VCaP (cell line): ENCODE results near the gene KLHL40.

Source experiments
- H3K27ac ChIP-seq: fragments of 450-650 bp; 2 replicates; pipeline ENCODE4 v1.5.1; 2017
- TF ChIP-seq, protein P1 (sequence below): fragments of 450-650 bp; conservative IDR thresholded peaks from 2 replicates; pipeline ENCODE4 v1.5.1; 2017; ENCODE audit warnings: mild to moderate bottlenecking, moderate library complexity

Gene KLHL40

DNA sequence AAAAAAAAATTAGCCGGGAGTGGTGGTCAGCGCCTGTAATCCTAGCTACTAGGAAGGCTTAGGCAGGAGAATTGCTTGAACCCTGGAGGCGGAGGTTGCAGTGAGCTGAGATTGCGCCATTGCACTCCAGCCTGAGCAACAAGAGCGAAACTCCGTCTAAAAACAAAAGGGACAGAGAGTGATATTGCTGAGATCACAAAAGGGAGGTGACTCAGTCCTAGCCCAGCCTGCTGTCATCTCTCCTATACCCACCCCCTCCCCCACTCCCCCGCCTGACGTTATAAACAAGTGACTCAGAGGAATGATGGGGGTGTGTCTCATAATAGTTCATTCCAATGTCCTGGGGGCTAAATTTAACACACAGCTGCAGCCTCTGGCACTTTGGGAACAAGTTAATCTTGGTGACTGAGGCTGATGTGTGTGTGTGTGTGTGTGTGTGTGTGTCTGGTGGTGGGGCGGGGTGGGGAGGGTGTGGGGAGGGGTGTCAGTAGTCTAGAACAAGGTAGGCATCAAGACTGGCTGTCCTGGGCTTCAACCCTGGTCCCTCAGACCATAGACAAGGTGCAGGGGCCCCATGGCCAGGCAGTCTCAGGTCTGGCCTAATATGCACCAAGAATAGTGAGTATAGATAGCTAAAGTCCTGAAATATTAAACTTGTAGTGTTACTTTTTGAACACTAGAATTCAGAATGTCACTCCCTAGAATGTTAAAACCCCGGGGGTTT, 1.3 kb upstream of the KLHL40 start:
- no peak overlapping the region for H3K27ac ChIP-seq
- TF ChIP-seq, protein P1, sequence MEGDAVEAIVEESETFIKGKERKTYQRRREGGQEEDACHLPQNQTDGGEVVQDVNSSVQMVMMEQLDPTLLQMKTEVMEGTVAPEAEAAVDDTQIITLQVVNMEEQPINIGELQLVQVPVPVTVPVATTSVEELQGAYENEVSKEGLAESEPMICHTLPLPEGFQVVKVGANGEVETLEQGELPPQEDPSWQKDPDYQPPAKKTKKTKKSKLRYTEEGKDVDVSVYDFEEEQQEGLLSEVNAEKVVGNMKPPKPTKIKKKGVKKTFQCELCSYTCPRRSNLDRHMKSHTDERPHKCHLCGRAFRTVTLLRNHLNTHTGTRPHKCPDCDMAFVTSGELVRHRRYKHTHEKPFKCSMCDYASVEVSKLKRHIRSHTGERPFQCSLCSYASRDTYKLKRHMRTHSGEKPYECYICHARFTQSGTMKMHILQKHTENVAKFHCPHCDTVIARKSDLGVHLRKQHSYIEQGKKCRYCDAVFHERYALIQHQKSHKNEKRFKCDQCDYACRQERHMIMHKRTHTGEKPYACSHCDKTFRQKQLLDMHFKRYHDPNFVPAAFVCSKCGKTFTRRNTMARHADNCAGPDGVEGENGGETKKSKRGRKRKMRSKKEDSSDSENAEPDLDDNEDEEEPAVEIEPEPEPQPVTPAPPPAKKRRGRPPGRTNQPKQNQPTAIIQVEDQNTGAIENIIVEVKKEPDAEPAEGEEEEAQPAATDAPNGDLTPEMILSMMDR, result no peak

DNA sequence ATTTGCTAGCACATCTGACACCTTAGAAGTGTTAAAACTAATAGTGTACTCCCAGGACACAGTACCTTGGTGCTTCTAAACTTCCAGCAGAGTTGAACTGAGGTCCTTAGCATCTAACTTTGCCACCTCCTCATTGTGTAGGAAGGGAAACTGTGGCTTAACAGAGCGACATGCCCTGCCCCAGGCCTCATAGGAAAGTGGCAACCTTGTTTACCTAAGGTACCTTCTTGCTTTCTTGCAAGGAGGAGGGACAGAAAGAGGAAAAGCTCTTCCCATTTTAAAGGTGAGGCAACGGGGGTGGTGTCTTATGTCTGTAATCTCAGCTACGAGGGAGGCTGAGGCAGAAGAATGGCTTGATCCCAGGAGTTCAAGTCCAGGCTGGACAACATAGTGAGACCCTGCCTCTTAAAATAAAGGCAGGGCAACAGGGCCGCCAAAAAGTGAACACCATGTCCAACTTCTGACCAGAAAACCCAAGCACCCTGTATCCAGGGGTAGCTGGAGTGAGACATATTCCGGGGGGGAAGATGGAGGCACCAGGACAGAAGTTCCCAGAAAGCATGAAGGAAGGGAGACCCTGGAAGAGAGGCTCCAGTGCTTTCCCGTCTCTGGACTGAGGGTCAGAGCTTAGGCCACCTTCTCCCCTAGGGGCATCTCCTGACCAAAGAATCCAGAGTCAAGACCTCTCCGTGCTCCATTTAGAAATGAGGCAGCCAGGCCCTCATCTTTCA, 540 bp upstream of the KLHL40 start:
- TF ChIP-seq, protein P1, result no peak
- H3K27ac ChIP-seq, result no peak overlapping the region

DNA sequence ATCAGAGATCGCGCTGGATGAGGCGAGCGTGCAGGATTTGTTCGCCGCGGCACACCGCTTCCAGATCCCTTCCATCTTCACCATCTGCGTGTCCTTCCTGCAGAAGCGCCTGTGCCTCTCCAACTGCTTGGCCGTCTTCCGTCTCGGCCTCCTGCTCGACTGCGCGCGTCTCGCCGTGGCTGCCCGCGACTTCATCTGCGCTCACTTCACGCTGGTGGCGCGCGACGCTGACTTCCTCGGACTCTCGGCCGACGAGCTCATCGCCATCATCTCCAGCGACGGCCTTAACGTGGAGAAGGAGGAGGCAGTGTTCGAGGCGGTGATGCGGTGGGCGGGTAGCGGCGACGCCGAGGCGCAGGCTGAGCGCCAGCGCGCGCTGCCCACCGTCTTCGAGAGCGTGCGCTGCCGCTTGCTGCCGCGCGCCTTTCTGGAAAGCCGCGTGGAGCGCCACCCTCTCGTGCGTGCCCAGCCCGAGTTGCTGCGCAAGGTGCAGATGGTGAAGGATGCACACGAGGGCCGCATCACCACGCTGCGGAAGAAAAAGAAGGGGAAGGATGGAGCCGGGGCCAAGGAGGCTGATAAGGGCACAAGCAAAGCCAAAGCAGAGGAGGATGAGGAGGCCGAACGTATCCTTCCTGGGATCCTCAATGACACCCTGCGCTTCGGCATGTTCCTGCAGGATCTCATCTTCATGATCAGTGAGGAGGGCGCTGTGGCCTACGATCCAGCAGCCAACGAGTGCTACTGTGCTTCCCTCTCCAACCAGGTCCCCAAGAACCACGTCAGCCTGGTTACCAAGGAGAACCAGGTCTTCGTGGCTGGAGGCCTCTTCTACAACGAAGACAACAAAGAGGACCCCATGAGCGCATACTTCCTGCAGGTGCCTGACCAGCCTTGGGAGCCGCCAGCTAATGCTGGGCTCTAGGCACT, 819 bp downstream of the KLHL40 start:
- TF ChIP-seq, protein P1, result no peak
- H3K27ac ChIP-seq, result no peak overlapping the region

DNA sequence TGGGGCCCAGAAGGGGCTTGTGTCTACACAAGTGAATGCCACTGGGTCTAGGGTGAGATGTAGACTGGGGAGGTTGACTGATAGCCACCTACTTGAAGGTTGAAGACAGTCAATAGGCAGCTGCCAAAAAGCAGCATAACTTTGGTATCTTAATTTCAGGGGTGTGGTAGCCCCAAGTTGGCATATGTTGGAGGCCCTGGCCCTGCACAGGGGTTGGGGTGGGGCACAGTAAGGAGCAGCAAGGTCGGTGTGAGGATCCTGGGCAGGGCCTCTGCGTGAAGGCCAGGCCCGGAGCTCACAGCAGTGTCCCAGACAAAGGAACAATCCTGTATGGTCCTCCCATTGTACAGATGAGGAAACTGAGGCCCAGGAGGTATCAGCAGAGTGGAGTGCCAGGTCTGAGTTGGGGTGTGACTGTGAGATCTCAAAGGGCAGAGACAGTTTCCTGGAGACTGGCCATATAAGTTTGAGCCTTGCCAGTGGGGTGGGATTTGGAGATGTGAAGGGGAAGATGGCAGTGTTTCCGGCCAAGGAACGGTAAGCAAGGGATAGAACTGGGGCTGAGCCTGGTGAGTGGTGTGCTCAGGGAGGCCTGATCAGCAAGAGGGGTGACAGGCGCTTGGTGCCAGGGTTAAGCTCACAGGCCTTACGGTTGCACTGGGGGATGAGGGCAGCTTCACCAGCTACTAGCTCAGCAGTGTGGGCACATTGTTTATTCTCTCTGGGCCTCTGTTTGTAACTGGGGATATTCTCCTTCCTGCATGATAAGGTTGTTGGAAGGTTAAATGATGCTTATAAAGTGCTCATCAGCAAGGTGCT, 1.7 kb downstream of the KLHL40 start:
- no peak overlapping the region for H3K27ac ChIP-seq
- TF ChIP-seq, protein P1, result no peak

DNA sequence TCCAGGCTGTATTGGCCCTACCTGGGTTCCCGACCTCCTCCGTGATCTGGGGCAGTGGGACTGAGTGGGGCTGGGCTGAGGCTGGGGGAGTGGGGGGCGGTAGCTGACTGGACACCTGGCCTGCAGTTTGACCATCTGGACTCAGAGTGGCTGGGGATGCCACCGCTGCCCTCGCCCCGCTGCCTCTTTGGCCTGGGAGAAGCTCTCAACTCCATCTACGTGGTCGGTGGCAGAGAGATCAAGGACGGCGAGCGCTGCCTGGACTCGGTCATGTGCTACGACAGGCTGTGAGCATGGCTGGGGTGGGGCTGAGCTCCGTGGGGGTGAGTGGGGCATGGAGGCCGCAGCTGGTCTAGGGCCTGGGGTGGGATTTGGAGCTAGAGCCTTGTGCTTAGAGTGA, 2.7 kb downstream of the KLHL40 start:
- no peak overlapping the region for H3K27ac ChIP-seq
- TF ChIP-seq, protein P1, result no peak

DNA sequence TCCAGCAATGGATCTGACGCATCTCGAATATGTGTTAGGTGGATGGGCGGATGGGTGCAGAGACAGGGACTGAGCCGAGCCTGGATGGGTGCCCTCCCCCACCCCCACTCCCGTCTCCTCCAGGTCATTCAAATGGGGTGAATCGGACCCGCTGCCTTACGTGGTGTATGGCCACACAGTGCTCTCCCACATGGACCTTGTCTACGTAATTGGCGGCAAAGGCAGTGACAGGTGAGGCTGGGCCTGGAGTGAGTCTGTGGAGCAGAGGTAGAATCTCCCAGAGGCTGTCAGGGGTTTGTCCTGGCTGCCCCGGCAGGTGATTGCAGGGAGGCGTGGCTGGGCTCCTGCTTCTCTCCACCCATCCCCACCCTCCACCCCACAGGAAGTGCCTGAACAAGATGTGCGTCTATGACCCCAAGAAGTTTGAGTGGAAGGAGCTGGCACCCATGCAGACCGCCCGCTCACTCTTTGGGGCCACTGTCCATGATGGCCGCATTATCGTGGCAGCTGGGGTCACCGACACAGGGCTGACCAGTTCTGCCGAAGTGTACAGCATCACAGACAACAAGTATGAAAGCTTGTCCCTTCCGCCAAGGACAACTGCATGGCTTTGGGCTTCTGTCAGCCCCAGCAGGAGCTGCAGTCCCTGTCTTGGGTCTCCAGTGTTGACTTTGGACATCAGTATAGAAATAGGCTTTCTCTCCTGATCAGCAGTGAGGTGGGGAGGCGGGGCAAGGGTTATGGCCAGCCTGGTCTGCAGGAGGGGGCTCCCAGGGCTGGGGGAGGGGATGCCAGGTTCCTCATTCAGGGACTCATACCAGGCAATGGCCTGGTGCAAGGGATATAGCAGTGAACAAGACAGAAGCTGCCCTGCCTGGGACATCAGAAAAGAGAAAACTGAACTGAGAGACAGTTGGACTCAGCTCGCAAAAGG, 3.4 kb downstream of the KLHL40 start:
- no peak overlapping the region for H3K27ac ChIP-seq
- TF ChIP-seq, protein P1, result no peak
